Vagina (tissue), 2 donors: Measurements from ENCODE around the gene DDT.
"Not testable (repeated sequence)": the region's sequence is repeated elsewhere in the genome, so short reads cannot be mapped to it uniquely, and the experiment has no call there.

Experiments
- CTCF ChIP-seq, 3 experiments: fragments of 450-650 bp in 2 of 3; fragments of 200-600 bp in 1 of 3; sonication (generic) in 1 of 3; IDR thresholded peaks; one replicate each; pipeline ENCODE4 v1.5.1; 2017 to 2019; ENCODE audit warnings: antibody characterized with exemption in 3 of 3, mild to moderate bottlenecking in 2 of 3, moderate library complexity in 2 of 3
- POLR2A ChIP-seq, 2 donors: fragments of 450-650 bp; IDR thresholded peaks; one replicate each; pipeline ENCODE4 v1.6.1; 2017; ENCODE audit warnings: antibody characterized with exemption in 2 of 2, mild to moderate bottlenecking in 2 of 2, moderate library complexity in 2 of 2

GRCh38 chr22:23974345-23974744 is at the start of gene DDT:
- TF ChIP-seq CTCF, POLR2A (IDR thresholded peaks at IDR 0.05): not testable (repeated sequence)
